Vagina (tissue), 2 donors: ENCODE measurements around the gene MPP4. TPM values are rescaled to one million over a fixed set of nuclear protein-coding genes. Genes with fewer than 3 reads are reported as not detected.

Experiments
- DNase-seq, 2 donors: peaks; one replicate each; pipeline ENCODE4 v3.0.0-alpha.2; 2017; ENCODE audit errors: extremely low spot score in 2 of 2
- H3K27ac ChIP-seq: fragments of 200-600 bp; sonication (generic); one replicate; pipeline ENCODE4 v1.5.1; 2019
- H3K27me3 ChIP-seq: fragments of 200-600 bp; sonication (generic); one replicate; pipeline ENCODE4 v1.5.1; 2019
- H3K36me3 ChIP-seq, 2 donors: fragments of 200-600 bp; sonication (generic); one replicate each; pipeline ENCODE4 v1.5.1; 2017 to 2019
- H3K4me1 ChIP-seq: fragments of 200-600 bp; sonication (generic); one replicate; pipeline ENCODE4 v1.5.1; 2019
- H3K4me3 ChIP-seq, 2 donors: fragments of 200-600 bp; sonication (generic); 1 replicate in 1 of 2; 2 replicates in 1 of 2; pipeline ENCODE4 v1.5.1; 2016 to 2019
- H3K9me3 ChIP-seq: fragments of 200-600 bp; sonication (generic); one replicate; pipeline ENCODE4 v1.5.1; 2019
- POLR2A ChIP-seq, 2 donors: fragments of 450-650 bp; IDR thresholded peaks; one replicate each; pipeline ENCODE4 v1.6.1; 2017; ENCODE audit warnings: antibody characterized with exemption in 2 of 2, mild to moderate bottlenecking in 2 of 2, moderate library complexity in 2 of 2
- POLR2AphosphoS5 ChIP-seq, 2 donors: sonication (generic); formaldehyde crosslinking; IDR thresholded peaks; one replicate each; pipeline ENCODE4 v1.9.0; 2017; ENCODE audit warnings: antibody characterized with exemption in 2 of 2, mild to moderate bottlenecking in 2 of 2, low read depth in 1 of 2; ENCODE audit not compliant: insufficient read depth in 1 of 2
- intact Hi-C: fragments of 100-400 bp; cut with DNase I; formaldehyde crosslinking; loops from one replicate; pipeline ENCODE4 v1.15.1; 2023
- total RNA-seq: library from RNA; depleted of rRNA; stranded (reverse); fragments of >200 nt; gene quantifications from one replicate; pipeline ENCODE4 v1.2.3, GENCODE V29; 2016
- TF ChIP-seq, protein P1 (sequence below), 3 experiments: fragments of 450-650 bp in 2 of 3; fragments of 200-600 bp in 1 of 3; sonication (generic) in 1 of 3; IDR thresholded peaks; one replicate each; pipeline ENCODE4 v1.5.1; 2017 to 2019; ENCODE audit warnings: antibody characterized with exemption in 3 of 3, mild to moderate bottlenecking in 2 of 3, moderate library complexity in 2 of 3

MPP4 gene
- total RNA-seq, 1 donor from 2014 or later: 0.74 TPM

- no peaks in the 10 kb centered on the region for H3K27me3 ChIP-seq
- TF ChIP-seq POLR2A (IDR thresholded peaks at IDR 0.05) (no peak), POLR2AphosphoS5 (IDR thresholded peaks at IDR 0.05; ENCODE audit: insufficient read depth in 1 of 2, low read depth in 1 of 2) (no peak)
- TF ChIP-seq, protein P1, sequence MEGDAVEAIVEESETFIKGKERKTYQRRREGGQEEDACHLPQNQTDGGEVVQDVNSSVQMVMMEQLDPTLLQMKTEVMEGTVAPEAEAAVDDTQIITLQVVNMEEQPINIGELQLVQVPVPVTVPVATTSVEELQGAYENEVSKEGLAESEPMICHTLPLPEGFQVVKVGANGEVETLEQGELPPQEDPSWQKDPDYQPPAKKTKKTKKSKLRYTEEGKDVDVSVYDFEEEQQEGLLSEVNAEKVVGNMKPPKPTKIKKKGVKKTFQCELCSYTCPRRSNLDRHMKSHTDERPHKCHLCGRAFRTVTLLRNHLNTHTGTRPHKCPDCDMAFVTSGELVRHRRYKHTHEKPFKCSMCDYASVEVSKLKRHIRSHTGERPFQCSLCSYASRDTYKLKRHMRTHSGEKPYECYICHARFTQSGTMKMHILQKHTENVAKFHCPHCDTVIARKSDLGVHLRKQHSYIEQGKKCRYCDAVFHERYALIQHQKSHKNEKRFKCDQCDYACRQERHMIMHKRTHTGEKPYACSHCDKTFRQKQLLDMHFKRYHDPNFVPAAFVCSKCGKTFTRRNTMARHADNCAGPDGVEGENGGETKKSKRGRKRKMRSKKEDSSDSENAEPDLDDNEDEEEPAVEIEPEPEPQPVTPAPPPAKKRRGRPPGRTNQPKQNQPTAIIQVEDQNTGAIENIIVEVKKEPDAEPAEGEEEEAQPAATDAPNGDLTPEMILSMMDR (IDR thresholded peaks at IDR 0.05): no peak
- no peaks in the 10 kb centered on the region for H3K4me1 ChIP-seq
- no peaks in the 10 kb centered on the region for H3K9me3 ChIP-seq
- H3K36me3 ChIP-seq: peaks cover 0 to 5% of the 10 kb centered on the region in 2 donors
- intact Hi-C loops: no loop called here
- no peak overlapping the region for H3K27ac ChIP-seq
- H3K4me3 ChIP-seq: no peak overlapping the region
- DNase-seq: no peak
Measured at GRCh38 chr2:201639205-201639604, 59.2 kb downstream of the MPP4 start.

DNA sequence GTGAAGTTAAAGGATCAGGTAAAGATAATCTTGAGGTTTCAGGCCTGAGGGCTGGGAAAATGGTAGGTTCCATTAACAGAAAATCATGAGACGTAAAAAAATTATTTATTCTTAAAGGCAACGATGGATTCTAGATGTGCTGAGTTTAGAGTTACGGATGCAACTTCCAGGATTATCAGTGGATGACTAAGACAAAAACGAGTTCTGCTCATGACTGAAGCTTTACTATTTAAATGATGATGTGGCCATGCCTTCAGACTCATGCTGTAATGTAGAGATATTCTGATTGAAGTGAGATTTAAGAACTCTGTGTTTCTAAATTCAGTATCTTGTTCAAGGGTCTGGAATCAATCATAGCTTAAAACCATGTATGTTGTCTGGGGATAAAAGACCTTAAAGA is 60.1 kb downstream of the MPP4 start:
- no peaks in the 10 kb centered on the region for H3K9me3 ChIP-seq
- no peak for DNase-seq
- no peaks in the 10 kb centered on the region for H3K27me3 ChIP-seq
- intact Hi-C loops: no loop called here
- no peak overlapping the region for H3K27ac ChIP-seq
- TF ChIP-seq, protein P1 (IDR thresholded peaks at IDR 0.05): no peak
- TF ChIP-seq POLR2AphosphoS5 (IDR thresholded peaks at IDR 0.05; ENCODE audit: insufficient read depth in 1 of 2, low read depth in 1 of 2) (no peak), POLR2A (IDR thresholded peaks at IDR 0.05) (no peak)
- peaks cover 0 to 11% of the 10 kb centered on the region in 2 donors for H3K36me3 ChIP-seq
- no peaks in the 10 kb centered on the region for H3K4me1 ChIP-seq
- H3K4me3 ChIP-seq: no peak overlapping the region

DNA sequence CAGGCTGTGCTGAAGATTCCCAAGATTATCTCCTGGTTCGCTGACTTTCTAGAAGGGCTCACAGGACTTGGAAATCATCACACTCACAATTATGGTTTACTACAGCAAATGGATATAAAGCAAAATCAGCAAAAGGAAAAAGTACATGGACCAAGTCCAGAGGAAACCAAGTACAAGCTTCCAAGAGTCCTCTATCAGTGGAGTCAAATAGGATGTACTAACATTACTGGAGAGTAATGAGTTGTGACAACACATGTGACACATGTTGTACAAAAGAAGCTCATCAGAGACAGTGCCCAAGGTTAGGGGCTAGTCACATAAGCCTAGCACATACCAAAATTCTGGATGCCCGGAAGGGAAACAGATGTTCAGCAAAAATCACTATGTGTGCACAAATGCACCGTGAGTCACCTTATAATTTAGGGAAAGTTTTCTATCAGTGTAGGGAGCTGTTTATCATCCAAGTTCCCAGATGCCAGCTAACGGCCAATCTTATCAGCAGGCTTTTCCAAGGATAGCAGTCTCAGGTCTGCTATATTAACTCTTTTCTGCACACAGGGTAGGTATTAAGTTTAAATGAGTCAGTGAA is 64.7 kb downstream of the MPP4 start:
- Histone ChIP-seq H3K9me3 (no peaks in the 10 kb centered on the region), H3K4me3 (no peak overlapping the region), H3K27ac (no peak overlapping the region), H3K27me3 (no peaks in the 10 kb centered on the region), H3K36me3 (peaks cover 0 to 49% of the 10 kb centered on the region in 2 donors), H3K4me1 (no peaks in the 10 kb centered on the region)
- TF ChIP-seq POLR2AphosphoS5 (IDR thresholded peaks at IDR 0.05; ENCODE audit: insufficient read depth in 1 of 2, low read depth in 1 of 2): no peak
- DNase-seq: no peak
- intact Hi-C loops: no loop called here

DNA sequence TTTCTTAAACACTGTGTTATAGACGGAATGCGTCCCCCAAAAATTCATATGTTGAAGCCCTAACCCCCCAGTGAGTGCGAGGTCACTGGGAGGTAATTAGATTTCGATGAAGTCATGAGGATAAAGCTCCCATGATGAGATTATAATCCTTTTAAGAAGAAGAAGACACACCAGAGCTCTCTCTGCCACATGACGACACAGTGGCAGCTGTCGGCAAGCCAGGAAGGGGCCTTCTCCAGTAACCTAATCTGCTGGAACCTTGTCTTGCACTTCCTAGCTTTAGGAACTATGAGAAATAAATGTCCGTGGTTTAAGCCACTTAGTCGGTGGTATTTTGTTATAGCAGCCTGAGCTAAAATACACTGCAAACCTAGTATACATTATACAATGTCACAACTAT is 67.4 kb downstream of the MPP4 start:
- TF ChIP-seq, protein P1 (IDR thresholded peaks at IDR 0.05): no peak
- no peak for TF ChIP-seq POLR2A (IDR thresholded peaks at IDR 0.05)
- TF ChIP-seq POLR2AphosphoS5 (IDR thresholded peaks at IDR 0.05; ENCODE audit: insufficient read depth in 1 of 2, low read depth in 1 of 2): no peak
- Histone ChIP-seq H3K9me3 (no peaks in the 10 kb centered on the region), H3K4me1 (no peaks in the 10 kb centered on the region), H3K36me3 (peaks cover 0 to 46% of the 10 kb centered on the region in 2 donors), H3K27ac (no peak overlapping the region), H3K27me3 (no peaks in the 10 kb centered on the region), H3K4me3 (no peak overlapping the region)
- DNase-seq: no peak
- intact Hi-C loops: no loop called here

- no peaks in the 10 kb centered on the region for H3K9me3 ChIP-seq
- intact Hi-C loops: no loop called here
- no peaks in the 10 kb centered on the region for H3K27me3 ChIP-seq
- TF ChIP-seq, protein P1 (IDR thresholded peaks at IDR 0.05): no peak
- TF ChIP-seq POLR2AphosphoS5 (IDR thresholded peaks at IDR 0.05; ENCODE audit: insufficient read depth in 1 of 2, low read depth in 1 of 2) (no peak), POLR2A (IDR thresholded peaks at IDR 0.05) (no peak)
- H3K4me1 ChIP-seq: no peaks in the 10 kb centered on the region
- H3K36me3 ChIP-seq: peaks cover 0 to 51% of the 10 kb centered on the region in 2 donors
- no peak for DNase-seq
- H3K27ac ChIP-seq: no peak overlapping the region
- no peak overlapping the region for H3K4me3 ChIP-seq
Measured at GRCh38 chr2:201630577-201630976, 67.9 kb downstream of the MPP4 start.
